Liver (tissue), 9 donors: ENCODE data around the gene EDA. TPM values are rescaled to one million over a fixed set of nuclear protein-coding genes. Genes with fewer than 3 reads are reported as not detected.

Source experiments
- DNase-seq: peaks from one replicate; pipeline ENCODE4 v3.0.0-alpha.2; 2017; ENCODE audit warnings: low spot score
- H3K27ac ChIP-seq, 2 donors: one replicate each; pipeline ENCODE4 v1.7.0; 2013; ENCODE audit warnings: inconsistent platforms in 2 of 2, low read length in 2 of 2, control low read depth in 1 of 2, low read depth in 1 of 2, mild to moderate bottlenecking in 1 of 2
- H3K27me3 ChIP-seq, 4 donors: one replicate each; pipeline versions ENCODE4 v1.6.1 to v1.7.0; 2013; ENCODE audit warnings: low read length in 3 of 4, inconsistent platforms in 1 of 4, mild to moderate bottlenecking in 1 of 4, moderate library complexity in 1 of 4; ENCODE audit not compliant: control insufficient read depth in 4 of 4, insufficient read depth in 4 of 4
- H3K36me3 ChIP-seq, 4 donors: one replicate each; pipeline versions ENCODE4 v1.6.1 to v1.7.0; 2013; ENCODE audit warnings: low read length in 3 of 4, mild to moderate bottlenecking in 3 of 4, low read depth in 1 of 4, moderate library complexity in 1 of 4; ENCODE audit not compliant: control insufficient read depth in 4 of 4, insufficient read depth in 3 of 4
- H3K4me1 ChIP-seq, 4 donors: one replicate each; pipeline versions ENCODE4 v1.6.1 to v1.7.0; 2013; ENCODE audit warnings: low read length in 3 of 4, mild to moderate bottlenecking in 3 of 4, moderate library complexity in 1 of 4; ENCODE audit not compliant: control insufficient read depth in 4 of 4, insufficient read depth in 4 of 4
- H3K4me3 ChIP-seq, 3 donors: one replicate each; pipeline versions ENCODE4 v1.6.1 to v1.7.0; 2013; ENCODE audit warnings: low read length in 3 of 3, control low read depth in 1 of 3, low read depth in 1 of 3, mild to moderate bottlenecking in 1 of 3
- H3K9ac ChIP-seq, 2 donors: one replicate each; pipeline ENCODE4 v1.7.0; 2013; ENCODE audit warnings: low read length in 2 of 2, mild to moderate bottlenecking in 2 of 2, moderate library complexity in 2 of 2, control low read depth in 1 of 2, low read depth in 1 of 2
- H3K9me3 ChIP-seq, 4 donors: one replicate each; pipeline versions ENCODE4 v1.6.1 to v1.7.0; 2013; ENCODE audit warnings: low read length in 3 of 4; ENCODE audit not compliant: control insufficient read depth in 4 of 4
- ATF3 ChIP-seq: IDR thresholded peaks from 2 replicates; pipeline ENCODE4 v1.6.1; 2016; ENCODE audit warnings: antibody characterized with exemption
- CTCF ChIP-seq: fragments of 150-350 bp; IDR thresholded peaks from 2 replicates; pipeline ENCODE4 v1.5.1; 2017; ENCODE audit warnings: improper control_type of control experiment, low read depth, low read length; ENCODE audit not compliant: missing input control
- EGR1 ChIP-seq, 2 donors: IDR thresholded peaks; 2 replicates each; pipeline ENCODE4 v1.6.1; 2016 to 2018; ENCODE audit warnings: antibody characterized with exemption in 2 of 2, low read depth in 2 of 2
- FOXA1 ChIP-seq: IDR thresholded peaks from 2 replicates; pipeline ENCODE4 v1.6.1; 2016; ENCODE audit warnings: antibody characterized with exemption
- FOXA2 ChIP-seq: IDR thresholded peaks from 2 replicates; pipeline ENCODE4 v1.6.1; 2016; ENCODE audit warnings: antibody characterized with exemption
- GABPA ChIP-seq, 2 donors: IDR thresholded peaks in 1 of 2; conservative IDR thresholded peaks in 1 of 2; 2 replicates each; pipeline ENCODE4 v1.6.1; 2016; ENCODE audit warnings: antibody characterized with exemption in 2 of 2, mild to moderate bottlenecking in 1 of 2, moderate library complexity in 1 of 2
- HNF4A ChIP-seq, 2 donors: conservative IDR thresholded peaks; 2 replicates each; pipeline ENCODE4 v1.6.1; 2016; ENCODE audit warnings: antibody characterized with exemption in 2 of 2, mild to moderate bottlenecking in 2 of 2
- HNF4G ChIP-seq: IDR thresholded peaks from 2 replicates; pipeline ENCODE4 v1.6.1; 2016; ENCODE audit warnings: antibody characterized with exemption
- JUND ChIP-seq, 2 donors: IDR thresholded peaks; 2 replicates each; pipeline ENCODE4 v1.6.1; 2016; ENCODE audit warnings: antibody characterized with exemption in 2 of 2
- MAX ChIP-seq: IDR thresholded peaks from 2 replicates; pipeline ENCODE4 v1.6.1; 2016; ENCODE audit warnings: antibody characterized with exemption
- NR2F2 ChIP-seq: IDR thresholded peaks from 2 replicates; pipeline ENCODE4 v1.6.1; 2016; ENCODE audit warnings: antibody characterized with exemption
- RAD21 ChIP-seq, 2 donors: IDR thresholded peaks; 2 replicates each; pipeline ENCODE4 v1.6.1; 2016; ENCODE audit warnings: antibody characterized with exemption in 2 of 2, mild to moderate bottlenecking in 2 of 2
- REST ChIP-seq: IDR thresholded peaks from 2 replicates; pipeline ENCODE4 v1.6.1; 2016; ENCODE audit warnings: antibody characterized with exemption, mild to moderate bottlenecking
- RXRA ChIP-seq, 2 donors: IDR thresholded peaks; 2 replicates each; pipeline ENCODE4 v1.6.1; 2017 to 2018; ENCODE audit warnings: antibody characterized with exemption in 2 of 2, mild to moderate bottlenecking in 1 of 2
- SP1 ChIP-seq: IDR thresholded peaks from 2 replicates; pipeline ENCODE4 v1.6.1; 2018; ENCODE audit warnings: antibody characterized with exemption, mild to moderate bottlenecking
- TAF1 ChIP-seq: conservative IDR thresholded peaks from 2 replicates; pipeline ENCODE4 v1.6.1; 2016; ENCODE audit warnings: antibody characterized with exemption, mild to moderate bottlenecking
- YY1 ChIP-seq: IDR thresholded peaks from 2 replicates; pipeline ENCODE4 v1.6.1; 2016; ENCODE audit warnings: antibody characterized with exemption, mild to moderate bottlenecking
- ZBTB33 ChIP-seq: IDR thresholded peaks from 2 replicates; pipeline ENCODE4 v1.6.1; 2016; ENCODE audit warnings: antibody characterized with exemption
- WGBS: extraction: QIAGEN DNeasy Blood & Tissue Kit; methylation state at CpG from one replicate; pipeline ENCODE4 v1.1.7; 2013; 5-methylcytosine and 5-hydroxymethylcytosine counted together
- polyA plus RNA-seq, 2 donors: library from polyadenylated mRNA; stranded (reverse) in 1 of 2; unstranded in 1 of 2; fragments of 200-250 nt in 1 of 2; fragments of >200 nt in 1 of 2; fragmentation: Nextera tagmentation in 1 of 2; extraction: Ambion mirVana in 1 of 2; gene quantifications; one replicate each; pipeline versions ENCODE4 v1.2.1 to v1.2.3, GENCODE V29; 2013 to 2015
- total RNA-seq, 2 donors: library from RNA; depleted of rRNA; stranded (reverse); fragments of >200 nt; gene quantifications; one replicate each; pipeline ENCODE4 v1.2.3, GENCODE V29; 2014
- donor health status: healthy.
- donor health status: healthy.
- donor health status: healthy.
- donor health status: healthy.
- donor health status: healthy.

EDA gene
- total and polyA plus RNA-seq, 4 donors: 0.39 to 2.6 (median 1.5) TPM

GRCh38 chrX:69615342-69615741 lies 571 bp upstream of the EDA start:
- Histone ChIP-seq H3K27ac (no peak overlapping the region), H3K9ac (no peak overlapping the region), H3K9me3 (no peaks in the 10 kb centered on the region), H3K4me3 (peak overlapping the region in 1 of 3 donors; percentile 57), H3K4me1 (peaks cover 0 to 10% (median 3%) of the 10 kb centered on the region in 4 donors), H3K36me3 (no peaks in the 10 kb centered on the region), H3K27me3 (no peaks in the 10 kb centered on the region)
- WGBS: 46% methylated on average over 7 of the region's 7 CpGs
- no peak for DNase-seq
- TF ChIP-seq ZBTB33: no peak
- no peak for TF ChIP-seq SP1
- TF ChIP-seq FOXA2: no peak
- TF ChIP-seq JUND (IDR thresholded peaks at IDR 0.05): no peak
- no peak for TF ChIP-seq NR2F2
- TF ChIP-seq REST: no peak
- TF ChIP-seq TAF1: no peak
- no peak for TF ChIP-seq FOXA1
- TF ChIP-seq CTCF: no peak
- TF ChIP-seq HNF4A (conservative IDR thresholded peaks at IDR 0.05): no peak
- TF ChIP-seq MAX: no peak
- TF ChIP-seq RAD21 (IDR thresholded peaks at IDR 0.05): no peak
- no peak for TF ChIP-seq RXRA (IDR thresholded peaks at IDR 0.05)
- no peak for TF ChIP-seq YY1
- TF ChIP-seq ATF3: no peak
- no peak for TF ChIP-seq GABPA (IDR thresholded peaks at IDR 0.05 in 1 of 2, conservative IDR thresholded peaks at IDR 0.05 in 1 of 2)
- TF ChIP-seq EGR1 (IDR thresholded peaks at IDR 0.05; ENCODE audit: low read depth in 2 of 2): no peak
- no peak for TF ChIP-seq HNF4G
